PFSK-1 (cell line): ENCODE measurements around the gene PTPRM.

Source experiments
- REST ChIP-seq, 2 experiments: IDR thresholded peaks; 2 replicates each; pipeline versions ENCODE4 v1.6.1 to v1.8.0; 2011 to 2012; ENCODE audit warnings: low read depth in 2 of 2, low read length in 2 of 2, control low read depth in 1 of 2, inconsistent platforms in 1 of 2, mild to moderate bottlenecking in 1 of 2, moderate library complexity in 1 of 2; ENCODE audit not compliant: insufficient read depth in 1 of 2
- TAF1 ChIP-seq: IDR thresholded peaks from 2 replicates; pipeline ENCODE4 v1.6.1; 2012; ENCODE audit warnings: low read length, control low read depth, borderline replicate concordance; ENCODE audit not compliant: insufficient read depth

DNA sequence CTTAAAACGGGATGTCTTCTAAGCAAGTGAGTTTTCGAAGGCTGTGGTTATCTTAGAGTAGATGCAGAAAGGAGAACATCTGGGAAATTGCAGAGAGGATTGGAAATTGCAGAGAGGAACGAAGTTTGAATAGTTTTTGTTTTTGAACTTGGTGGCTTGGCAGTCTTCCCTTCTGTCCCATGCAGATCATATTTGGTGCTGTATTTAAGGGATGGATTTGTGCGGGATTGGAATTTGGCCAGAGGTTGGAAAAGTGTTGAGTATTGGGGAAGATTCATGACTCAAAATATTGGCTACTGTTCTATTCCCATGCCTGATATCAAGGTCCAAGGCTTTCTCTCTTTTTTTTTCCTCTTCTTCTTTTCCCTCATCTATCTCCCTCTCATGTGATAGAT is 18.2 kb downstream of the PTPRM start:
- no peak for TF ChIP-seq TAF1
- no peak for TF ChIP-seq REST (IDR thresholded peaks at IDR 0.05; ENCODE audit: insufficient read depth in 1 of 2, low read depth in 2 of 2, low read length in 2 of 2)
